ENCODE measurements around the gene LCORL.

DNA sequence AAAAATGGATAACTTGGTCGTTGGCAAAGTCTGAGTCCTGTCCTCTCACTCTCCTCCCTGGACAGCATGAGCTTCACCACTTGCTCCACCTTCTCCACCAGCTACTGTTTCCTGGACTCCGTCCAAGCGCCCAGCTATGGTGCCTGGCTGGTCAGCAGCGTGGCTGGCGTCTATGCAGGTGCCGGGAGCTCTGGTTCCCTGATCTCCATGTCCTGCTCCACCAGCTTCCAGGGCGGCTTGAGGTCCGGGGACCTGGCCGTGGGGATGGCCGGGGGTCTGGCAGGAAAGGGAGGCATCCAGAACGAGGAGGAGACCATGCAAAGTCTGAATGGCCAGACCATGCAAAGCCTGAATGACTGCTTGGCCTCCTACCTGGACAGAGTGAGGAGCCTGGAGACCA is 109.9 kb downstream of the LCORL start:
- TF ChIP-seq POLR2A (IDR thresholded peaks at IDR 0.05; ENCODE audit: low read depth, low read length) (no peak), POLR2AphosphoS5 (IDR thresholded peaks at IDR 0.05; ENCODE audit: low read depth, low read length) (no peak)

All from GM12891 (cell line).